ENCODE data around the gene GRIK2.
"Not testable (repeated sequence)": the region's sequence is repeated elsewhere in the genome, so short reads cannot be mapped to it uniquely, and the experiment has no call there.

GRIK2 gene

DNA sequence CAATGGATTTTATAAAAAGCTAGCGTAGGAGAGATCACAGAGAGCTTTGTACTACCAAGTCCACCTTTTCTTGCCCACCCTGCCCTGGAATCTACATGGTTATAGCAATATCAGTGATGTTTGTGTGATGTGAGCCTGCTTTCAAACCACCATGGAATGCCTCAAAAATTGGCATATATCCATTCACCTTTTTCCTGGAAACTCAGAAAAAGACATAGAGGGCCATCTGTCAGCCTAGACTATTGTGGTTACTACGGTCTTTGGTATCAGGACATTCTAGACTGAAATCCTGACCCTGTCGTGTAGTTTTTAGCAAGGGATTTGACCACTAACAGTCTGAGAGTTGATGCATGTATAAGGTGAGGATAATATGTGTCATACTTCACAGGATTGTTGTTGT, 239.6 kb downstream of the GRIK2 start:
- no peak for DNase-seq (ENCODE audit: low read depth)

DNA sequence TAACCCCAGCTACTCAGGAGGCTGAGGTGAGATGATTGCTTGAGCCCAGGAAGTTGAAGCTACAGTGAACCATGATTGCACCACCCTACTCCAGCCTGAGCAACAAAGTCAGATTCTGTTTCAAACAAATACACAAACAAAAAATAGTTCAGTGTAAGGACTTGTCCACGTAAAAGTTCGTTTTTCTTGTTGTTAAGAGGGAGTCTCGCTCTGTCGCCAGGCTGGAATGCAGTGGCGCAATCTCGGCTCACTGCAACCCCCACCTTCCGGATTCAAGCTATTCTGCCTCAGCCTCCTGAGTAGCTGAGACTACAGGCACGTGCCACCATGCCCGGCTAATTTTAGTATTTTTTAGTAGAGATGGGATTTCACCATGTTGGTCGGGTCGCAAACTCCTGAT, 245.4 kb downstream of the GRIK2 start:
- not testable (repeated sequence) for DNase-seq (ENCODE audit: low read depth)

DNA sequence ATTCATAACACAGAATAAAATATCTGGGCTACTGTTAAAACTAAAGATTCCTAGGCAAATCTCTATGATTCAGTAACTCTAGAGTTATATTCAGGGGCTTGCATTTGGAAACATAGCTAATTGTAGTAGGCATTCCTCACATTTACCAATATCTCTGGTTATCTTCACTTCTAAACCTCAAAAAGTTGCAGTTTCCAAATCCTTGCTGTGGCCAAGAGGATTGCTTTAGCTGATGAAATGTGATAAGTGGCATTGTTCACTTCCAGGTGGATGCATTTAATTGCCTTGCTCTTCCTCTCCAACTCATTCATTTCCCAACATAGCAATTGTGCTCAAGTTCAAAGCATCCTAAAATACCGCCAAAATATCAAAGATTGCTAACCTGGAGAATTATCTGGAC, 246.6 kb downstream of the GRIK2 start:
- DNase-seq (ENCODE audit: low read depth): no peak

DNA sequence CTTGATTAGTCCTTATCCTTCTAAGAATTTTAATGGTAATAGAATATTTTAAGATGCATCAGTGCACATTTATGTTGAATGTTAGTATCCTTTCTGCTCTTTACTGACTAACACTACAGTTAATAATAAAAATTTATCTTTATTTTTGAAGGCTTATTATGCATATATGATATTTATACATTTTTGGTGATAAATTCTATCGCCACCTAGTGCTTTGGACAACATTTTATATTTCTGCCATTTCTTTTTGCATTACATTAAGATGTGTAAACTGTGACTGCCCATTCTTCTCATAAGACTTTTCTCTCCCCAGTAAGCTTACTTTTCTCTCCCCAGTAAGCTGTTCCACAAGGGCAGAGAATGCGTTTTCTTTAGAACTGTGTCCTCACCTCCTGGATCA, 252.3 kb downstream of the GRIK2 start:
- DNase-seq (ENCODE audit: low read depth): no peak

DNA sequence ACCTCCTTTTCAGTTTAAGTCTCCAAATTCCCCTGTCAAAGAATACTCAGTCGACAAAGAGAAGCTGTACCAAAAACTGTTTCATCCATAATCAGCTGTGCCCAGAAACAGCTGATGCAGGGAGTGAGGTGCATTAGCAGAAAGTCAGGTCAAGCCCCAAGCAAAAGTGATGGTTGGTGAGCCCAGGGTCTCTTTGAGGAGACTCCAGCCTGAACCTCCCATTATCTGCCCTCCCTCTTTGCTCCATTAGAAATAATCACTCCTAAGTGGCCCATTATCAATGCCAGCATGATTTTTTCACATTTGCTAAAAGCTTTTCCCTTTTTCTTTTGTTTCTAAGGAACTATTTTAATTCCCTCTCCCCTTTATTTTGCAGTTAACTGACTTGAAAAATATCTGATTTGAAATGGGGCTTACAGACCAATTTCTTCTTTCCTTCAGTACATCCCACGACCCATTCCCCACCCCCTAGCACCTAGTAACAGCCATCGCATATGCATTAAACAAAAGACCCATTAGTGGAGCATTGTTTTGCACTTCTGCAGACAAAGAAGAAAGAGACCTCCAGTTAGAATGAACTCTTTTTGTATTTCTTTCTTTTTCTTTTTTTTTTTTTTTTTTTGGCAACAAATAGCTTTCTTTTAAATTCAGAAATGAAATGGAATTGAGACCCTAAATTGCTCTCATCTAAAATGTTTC, 257.0 kb downstream of the GRIK2 start:
- no peak for DNase-seq (ENCODE audit: low read depth)

DNA sequence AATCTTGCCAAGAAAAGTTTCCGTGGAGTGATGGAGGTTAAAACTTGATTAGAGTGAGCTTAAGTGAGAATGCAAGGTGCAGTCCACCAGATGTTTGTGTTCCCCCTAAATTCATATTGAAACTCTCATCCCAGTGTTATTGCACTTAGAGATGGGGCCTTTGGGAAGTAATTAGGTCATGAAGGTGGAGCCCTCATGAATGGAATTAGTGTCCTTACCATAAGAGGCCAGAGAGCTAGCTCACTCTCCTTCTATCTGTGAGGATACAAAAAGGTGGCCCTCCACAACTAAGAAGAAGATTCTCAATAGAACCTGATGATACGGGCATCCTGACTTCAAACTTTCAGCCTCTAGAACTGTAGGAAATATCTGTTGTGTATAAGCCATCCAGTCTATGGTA, 258.6 kb downstream of the GRIK2 start:
- no peak for DNase-seq (ENCODE audit: low read depth)

DNA sequence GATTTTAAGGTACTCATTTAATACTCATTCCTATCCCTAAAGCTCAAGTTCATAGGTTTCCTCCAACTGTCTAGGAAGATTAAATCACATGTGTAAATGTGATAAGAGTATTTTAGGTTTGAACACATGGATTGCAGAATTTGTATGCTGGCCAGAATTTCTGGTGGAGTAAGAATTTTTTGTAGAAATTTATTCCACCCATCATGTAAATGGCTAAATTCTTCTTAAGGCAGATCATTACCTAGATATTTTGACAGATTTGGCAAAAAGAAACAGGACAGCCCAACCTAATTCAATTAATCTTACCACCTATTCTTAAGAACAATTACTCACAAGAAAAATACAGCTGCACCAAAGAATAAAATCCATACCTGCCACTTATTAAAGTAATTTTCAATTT, 261.6 kb downstream of the GRIK2 start:
- no peak for DNase-seq (ENCODE audit: low read depth)

DNA sequence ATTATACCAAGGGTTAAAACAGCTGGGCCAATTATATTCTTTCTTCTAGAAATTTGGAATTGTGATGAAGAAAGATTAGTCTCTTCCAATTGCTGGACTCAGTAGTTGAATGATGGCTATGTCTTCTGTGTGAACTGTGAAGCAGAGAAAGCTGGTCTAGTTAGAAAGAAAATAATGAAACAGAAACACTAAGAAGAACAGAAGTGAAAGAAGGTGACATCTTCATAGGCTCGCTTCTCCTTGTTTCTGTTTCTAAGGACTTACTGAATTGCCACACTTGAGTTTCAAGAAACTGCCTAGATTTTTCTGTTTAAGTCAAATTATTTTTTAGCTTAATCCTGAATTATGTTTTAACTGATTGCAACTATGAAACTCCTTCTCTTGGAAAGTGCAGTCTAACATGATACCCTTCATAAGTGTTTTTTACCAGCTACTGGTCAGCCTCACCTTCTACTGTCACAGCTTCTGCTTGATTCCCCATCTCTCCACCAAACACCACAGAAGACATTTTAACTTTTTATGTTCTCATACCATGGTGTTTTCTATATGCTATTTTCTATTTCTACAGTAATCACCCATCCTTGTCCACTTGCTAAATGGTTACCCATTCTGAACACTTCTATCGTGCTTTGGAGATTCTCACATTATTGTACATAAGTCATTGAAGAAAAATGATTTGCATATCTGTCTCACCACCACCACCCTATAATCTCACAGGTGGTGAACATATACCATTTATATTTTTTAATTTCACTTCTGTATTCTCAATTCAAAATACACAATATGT, 268.8 kb downstream of the GRIK2 start:
- no peak for DNase-seq (ENCODE audit: low read depth)

DNA sequence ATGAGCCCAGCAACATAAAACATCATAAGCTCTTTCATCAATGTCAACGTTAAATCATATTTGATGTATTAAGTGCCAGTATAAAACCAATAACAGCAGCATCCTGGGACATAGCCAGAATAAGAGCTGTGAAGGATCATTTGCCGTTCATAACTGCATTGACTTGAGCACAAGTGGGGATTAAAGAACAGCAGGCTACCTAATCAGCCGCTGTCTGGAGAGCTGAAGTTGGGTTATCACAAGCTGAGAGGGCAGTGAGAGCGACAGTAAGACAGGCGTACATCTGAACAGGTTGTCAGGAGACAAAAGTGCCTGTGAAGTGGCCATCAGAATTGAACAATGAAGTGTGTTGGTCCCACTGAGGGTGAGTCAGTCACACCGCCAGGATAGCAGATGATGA, 269.6 kb downstream of the GRIK2 start:
- no peak for DNase-seq (ENCODE audit: low read depth)

DNA sequence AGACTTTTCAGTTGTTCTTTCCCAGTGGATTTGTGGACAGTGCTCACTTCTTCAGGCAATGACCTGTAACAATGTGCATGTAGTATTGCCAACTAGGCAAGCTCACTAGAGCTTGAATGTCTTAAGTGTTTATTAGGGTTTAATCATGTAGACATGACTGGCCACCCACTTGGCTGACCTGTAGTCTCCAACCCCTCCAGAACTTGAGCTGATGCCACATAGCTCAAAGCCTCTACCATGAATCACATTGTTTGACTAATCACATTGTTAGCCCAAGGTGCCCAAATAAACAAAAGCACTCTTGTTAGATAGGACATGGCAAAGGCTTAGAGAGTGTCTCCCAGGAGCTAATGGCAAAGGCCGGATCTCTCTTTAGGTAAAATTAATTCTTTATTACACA, 272.7 kb downstream of the GRIK2 start:
- peak; percentile 34 for DNase-seq (ENCODE audit: low read depth)

DNA sequence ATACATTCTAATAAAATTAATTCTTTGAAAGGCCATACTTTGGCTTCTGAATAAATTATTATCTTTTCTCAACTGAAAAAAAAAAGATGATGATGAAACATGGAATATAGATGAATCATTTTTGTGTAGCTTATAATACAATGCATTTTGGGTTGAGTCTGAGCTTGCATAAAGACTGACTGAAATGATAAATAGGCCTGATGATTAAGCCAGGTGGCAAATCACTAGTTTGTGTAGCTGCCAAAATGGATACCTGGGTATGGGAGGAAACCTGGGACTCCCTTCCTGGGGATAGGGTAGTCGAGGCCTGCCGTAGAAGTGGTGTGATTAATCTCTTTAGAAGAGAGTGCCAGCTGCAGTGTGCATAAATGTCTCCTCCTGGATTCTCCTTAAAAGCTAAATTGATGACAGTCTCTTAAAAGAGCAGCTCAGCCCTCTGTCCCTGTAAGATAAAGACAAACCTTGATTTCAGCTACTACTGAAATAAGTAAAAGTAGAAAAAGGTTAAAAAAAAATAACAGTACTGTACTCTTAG, 275.1 kb downstream of the GRIK2 start:
- DNase-seq (ENCODE audit: low read depth): no peak

DNA sequence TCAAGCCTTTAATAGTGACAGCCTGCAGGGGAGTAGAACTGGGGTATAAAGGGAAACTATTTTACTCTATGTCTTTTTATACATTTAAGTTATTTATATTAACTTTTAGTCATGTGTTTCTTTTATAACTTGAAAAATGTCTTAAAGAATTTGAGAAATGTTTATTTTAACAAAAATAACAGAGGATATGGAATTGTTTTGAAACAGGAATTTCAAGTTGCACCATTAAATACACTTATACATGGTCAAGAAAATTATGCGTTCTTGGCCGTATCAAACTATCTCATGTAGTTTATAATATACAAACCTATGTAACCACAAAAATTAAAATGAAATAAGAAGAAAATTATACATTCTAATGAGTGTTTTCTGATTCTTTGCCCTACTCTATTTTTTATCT, 282.7 kb downstream of the GRIK2 start:
- DNase-seq (ENCODE audit: low read depth): no peak

DNA sequence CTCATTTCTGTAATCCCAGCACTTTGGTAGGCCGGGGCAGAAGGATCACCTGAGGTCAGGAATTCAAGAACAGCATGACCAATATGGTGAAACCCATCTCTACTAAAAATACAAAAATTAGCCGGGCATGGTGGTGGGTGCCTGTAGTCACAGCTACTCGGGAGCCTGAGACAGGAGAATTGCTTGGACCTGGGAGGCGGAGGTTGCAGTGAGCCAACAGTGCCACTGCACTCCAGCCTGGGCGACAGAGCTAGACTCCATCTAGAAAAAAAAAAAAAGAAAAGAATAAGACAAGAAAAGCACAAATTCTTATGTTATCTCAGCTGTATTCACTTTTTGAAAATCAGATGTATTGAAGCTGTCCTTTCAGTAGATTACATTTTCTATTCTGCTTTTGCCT, 289.4 kb downstream of the GRIK2 start:
- no peak for DNase-seq (ENCODE audit: low read depth)

DNA sequence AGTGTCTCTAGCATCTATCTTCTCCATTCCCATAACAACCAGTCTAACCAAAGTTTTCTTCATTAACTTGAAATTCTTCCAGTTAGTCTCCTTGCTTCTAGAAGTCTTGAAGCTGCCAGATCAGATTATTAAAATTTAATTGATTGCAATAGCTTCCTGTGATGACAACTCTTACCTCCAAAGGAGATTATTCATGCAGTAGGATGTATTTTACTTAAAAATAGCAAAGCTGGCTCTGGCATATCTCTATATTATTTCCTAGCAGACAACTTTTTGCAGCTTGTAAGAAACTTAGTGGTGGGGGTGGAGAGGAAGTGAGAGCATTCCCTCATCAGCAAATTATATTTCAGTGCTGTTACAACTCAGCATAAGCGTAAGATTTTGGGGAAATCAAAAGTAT, 290.4 kb downstream of the GRIK2 start:
- no peak for DNase-seq (ENCODE audit: low read depth)

DNA sequence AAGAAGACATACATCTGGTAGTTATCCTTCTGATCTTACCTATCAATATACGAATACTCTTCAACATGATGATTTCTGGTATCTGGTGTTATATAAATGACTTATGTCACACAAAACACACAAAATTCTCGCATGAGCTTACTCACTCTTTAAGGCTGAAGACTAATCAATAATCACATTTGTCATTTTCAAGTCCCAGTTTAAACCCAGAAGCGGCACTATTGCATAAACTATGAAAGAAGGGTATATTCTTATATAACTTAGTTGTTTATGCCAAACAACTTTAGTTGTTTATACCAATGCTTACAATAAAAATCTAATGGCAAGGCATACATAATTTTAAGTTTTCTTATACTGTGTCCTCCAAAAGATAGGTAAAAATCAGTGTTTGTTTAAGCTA, 293.1 kb downstream of the GRIK2 start:
- DNase-seq (ENCODE audit: low read depth): no peak

DNA sequence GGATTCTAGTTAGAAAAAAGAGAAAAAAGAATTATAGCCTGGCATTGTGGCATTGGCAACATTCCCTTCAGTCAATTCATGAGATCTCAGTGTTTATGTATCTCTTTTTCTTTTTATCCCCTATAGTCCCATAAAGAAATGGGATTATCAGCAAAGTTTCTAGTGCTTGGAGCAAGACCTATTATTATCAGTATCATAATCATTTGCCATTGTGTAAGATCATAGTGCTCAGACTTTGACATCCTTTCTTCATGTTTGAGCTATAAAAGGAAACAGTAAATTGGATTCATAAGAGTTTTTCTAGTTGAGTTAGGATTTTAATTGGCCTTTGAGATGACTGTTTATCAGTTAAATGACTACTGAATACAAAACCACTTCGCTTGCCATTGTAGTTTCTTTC, 295.6 kb downstream of the GRIK2 start:
- DNase-seq (ENCODE audit: low read depth): no peak

DNA sequence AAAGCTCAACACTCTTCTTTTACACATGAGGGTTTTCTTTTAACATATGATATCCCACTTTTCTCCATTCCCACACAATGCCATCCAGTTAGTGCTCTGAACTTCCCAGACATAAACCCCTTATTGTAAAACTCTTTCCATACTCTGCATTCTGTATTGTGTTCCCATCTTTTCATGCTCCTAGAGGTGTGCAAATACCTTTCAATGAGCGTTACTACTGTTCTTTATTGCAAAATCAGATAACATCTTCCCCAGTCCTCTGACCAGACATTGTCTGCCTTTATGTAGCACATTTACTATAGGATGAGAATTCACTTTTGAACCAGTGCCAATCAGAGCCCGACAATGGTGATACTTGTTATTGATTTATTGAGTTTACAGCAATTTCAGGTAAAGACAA, 296.2 kb downstream of the GRIK2 start:
- no peak for DNase-seq (ENCODE audit: low read depth)

DNA sequence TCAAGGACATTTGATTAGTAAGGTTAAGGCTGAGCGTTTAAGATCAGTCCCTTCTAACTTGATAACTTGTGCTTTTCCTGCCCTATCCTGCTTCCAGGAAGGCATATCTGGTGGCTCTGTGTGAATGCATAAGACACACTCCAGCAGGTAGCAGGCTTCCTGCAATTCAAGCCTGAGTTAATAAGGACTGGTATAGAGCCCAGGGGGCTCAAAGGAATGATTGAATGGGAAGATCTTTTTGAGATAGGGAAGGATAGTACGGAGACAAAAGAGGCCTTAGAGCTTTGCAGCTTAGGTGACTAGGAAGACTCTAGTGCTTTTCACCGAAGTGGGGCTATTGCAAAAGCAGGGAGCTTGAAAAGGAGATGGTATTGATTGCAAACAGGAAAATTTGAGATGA, 307.1 kb downstream of the GRIK2 start:
- no peak for DNase-seq (ENCODE audit: low read depth)

DNA sequence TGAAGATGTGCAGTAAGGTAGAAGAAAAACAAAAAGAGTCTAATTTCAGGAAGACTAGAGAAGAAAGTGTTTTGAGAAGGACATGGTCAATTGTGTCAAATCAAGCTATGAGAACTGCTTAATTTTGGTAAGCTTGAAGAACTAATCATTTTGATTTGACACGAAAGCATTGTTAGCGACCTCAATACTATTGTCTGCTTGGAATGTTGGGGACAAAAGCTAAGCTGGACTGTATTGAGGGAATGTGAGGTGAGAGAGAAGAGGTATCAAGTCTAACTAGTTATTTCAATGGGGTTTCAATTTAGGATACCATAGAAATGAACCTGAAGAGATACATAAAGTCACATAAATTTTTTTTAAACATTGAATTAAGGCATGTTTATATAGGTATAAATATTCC, 309.8 kb downstream of the GRIK2 start:
- no peak for DNase-seq (ENCODE audit: low read depth)

DNA sequence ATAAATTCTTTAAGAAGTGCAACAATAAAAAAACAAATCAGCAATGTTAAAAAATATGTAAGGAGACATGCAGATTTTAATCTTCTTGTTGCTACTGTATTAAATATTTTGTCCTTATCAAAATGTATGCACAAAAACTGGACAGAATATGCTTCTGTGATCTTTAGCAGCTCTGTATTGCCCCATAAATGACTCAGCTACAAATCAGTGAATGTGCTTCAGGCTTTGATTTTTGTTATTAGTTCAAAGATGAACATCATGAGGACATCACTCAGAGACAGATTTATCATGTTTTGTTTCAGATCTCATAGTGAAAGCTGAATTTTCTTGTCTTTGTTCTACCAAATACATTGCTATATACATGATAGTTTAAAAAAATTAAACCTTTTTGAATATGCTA, 312.4 kb downstream of the GRIK2 start:
- DNase-seq (ENCODE audit: low read depth): no peak

DNA sequence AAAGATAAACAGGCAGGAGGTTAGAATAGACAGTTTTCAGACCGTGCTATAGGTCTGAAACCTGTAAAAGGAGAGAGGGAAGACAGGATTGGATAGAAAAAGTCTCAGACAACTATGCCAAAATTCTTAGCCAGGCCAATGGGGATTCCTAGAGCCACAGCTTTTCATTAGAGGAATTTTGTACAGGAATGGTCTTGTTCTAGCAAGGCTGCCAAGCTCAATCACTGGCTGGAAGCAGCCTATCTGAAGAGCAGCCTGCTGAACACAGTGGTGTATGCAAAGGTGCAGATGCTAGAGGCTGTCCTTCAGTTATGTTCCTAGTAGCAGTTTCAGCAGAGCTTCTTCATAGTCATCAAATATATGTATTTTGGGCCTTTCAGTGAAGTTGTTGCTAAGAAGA, 313.1 kb downstream of the GRIK2 start:
- no peak for DNase-seq (ENCODE audit: low read depth)

DNA sequence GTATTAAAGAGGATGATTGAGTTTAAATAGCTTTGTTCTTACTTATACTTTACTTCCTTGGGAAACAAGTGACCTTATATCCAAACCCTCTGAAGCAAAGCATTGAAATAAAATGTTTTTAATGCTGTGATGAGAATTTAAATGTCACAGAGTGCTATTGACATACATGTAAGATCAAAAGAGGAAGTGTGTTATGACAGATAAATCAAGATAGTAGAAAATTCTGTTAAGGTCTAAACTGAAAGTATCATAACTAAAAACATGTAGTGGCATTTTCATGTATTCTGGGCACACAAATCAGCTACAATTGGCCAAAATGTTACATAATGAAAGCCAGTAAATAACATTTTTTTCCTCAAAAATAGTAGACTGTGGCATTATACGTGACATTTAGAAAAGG, 318.0 kb downstream of the GRIK2 start:
- no peak for DNase-seq (ENCODE audit: low read depth)

DNA sequence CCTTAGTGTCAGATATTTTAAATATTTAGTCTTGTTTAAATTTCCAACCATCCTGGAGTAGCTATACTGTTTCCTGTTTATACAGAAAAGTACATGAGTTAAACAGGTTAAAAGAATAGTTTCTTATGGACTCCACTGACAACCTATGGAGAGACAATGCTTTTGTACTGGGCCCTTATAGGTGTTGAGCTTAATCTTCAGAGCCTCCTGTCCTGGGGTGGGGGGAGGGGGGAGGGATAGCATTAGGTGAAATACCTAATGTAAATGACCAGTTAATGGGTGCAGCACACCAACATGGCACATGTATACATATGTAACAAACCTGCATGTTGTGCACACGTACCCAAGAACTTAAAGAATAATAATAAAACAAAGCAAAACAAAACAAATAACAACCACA, 322.9 kb downstream of the GRIK2 start:
- no peak for DNase-seq (ENCODE audit: low read depth)

DNA sequence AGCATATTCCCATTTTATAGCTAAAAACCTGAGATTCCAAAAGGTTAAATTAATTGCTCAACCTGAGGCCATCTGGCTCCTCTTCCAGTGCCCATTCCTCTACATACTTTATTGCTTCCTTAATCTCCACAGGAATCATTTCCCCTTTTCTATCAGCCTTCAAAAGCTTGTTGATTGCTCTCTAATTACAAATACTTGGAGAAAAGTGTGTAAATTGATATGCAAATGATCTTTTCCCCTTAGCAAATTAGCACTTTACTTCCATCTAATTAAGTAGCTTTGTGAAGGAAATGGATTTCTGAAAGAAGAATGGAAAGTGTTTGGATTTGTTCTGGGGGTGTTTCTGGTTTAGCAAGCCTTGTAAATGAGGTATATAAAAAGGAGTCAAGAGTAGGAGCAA, 323.3 kb downstream of the GRIK2 start:
- no peak for DNase-seq (ENCODE audit: low read depth)

Measured in non-pigmented ciliary epithelial cell (primary cell).